Calu3 (cell line): ENCODE measurements around the gene RNFT2. TPM values are rescaled to one million over a fixed set of nuclear protein-coding genes. Genes with fewer than 3 reads are reported as not detected.

Experiments
- BruUV-seq: library from RNA; stranded (reverse); fragments of 400-500 nt; replicated peaks from 2 replicates; lab custom pipeline; 2021; lab: Mats Ljungman, UMichigan
- CTCF ChIA-PET: fragments of 300-600 bp; sonication (Branson Sonifier 250); formaldehyde crosslinking; loops from one replicate; lab custom pipeline; 2022; ENCODE audit warnings: antibody characterized with exemption; lab: Charles Lee
- DNase-seq: peaks from one replicate; pipeline ENCODE4 v3.0.0; 2022
- H3K27ac Mint-ChIP-seq: one replicate; pipeline ENCODE4 v1.8.0; 2022; ENCODE audit warnings: mixed read lengths; ENCODE audit not compliant: unreplicated experiment
- H3K27me3 Mint-ChIP-seq: one replicate; pipeline ENCODE4 v1.8.0; 2022; ENCODE audit warnings: mixed read lengths; ENCODE audit not compliant: unreplicated experiment
- H3K36me3 Mint-ChIP-seq: one replicate; pipeline ENCODE4 v1.8.0; 2022; ENCODE audit warnings: mild to moderate bottlenecking, moderate library complexity, mixed read lengths; ENCODE audit not compliant: insufficient read depth, unreplicated experiment
- H3K4me1 Mint-ChIP-seq: one replicate; pipeline ENCODE4 v1.8.0; 2022; ENCODE audit warnings: mild to moderate bottlenecking, low read depth, mixed read lengths; ENCODE audit not compliant: unreplicated experiment
- H3K4me3 Mint-ChIP-seq: one replicate; pipeline ENCODE4 v1.8.0; 2022; ENCODE audit warnings: mild to moderate bottlenecking, low read depth, moderate library complexity, mixed read lengths; ENCODE audit not compliant: unreplicated experiment
- H3K9me3 Mint-ChIP-seq: one replicate; pipeline ENCODE4 v1.8.0; 2022; ENCODE audit warnings: low read depth, mixed read lengths; ENCODE audit not compliant: unreplicated experiment
- intact Hi-C: fragments of 100-400 bp; cut with micrococcal nuclease; formaldehyde crosslinking; loops from one replicate; pipeline ENCODE4 v1.10.0; 2022; ENCODE audit not compliant: unreplicated experiment
- total RNA-seq: library from RNA; stranded (reverse); gene quantifications from 2 replicates; pipeline ENCODE4 v1.2.3, GENCODE V29; 2022
- TF ChIP-seq, protein P1 (sequence below): fragments of 200-600 bp; IDR thresholded peaks from one replicate; pipeline ENCODE4 v1.8.0; 2022; ENCODE audit warnings: antibody characterized with exemption; ENCODE audit not compliant: unreplicated experiment

Gene RNFT2
- total RNA-seq, 1 experiment from 2014 or later: 32.0 TPM

GRCh38 chr12:116790066-116790465, 52.0 kb downstream of the RNFT2 start:
- Mint-ChIP-seq H3K27me3 (no peaks in the 10 kb centered on the region), H3K4me1 (no peaks in the 10 kb centered on the region), H3K27ac (no peak overlapping the region), H3K36me3 (no peaks in the 10 kb centered on the region), H3K4me3 (no peak overlapping the region), H3K9me3 (no peaks in the 10 kb centered on the region)
- TF ChIP-seq, protein P1, sequence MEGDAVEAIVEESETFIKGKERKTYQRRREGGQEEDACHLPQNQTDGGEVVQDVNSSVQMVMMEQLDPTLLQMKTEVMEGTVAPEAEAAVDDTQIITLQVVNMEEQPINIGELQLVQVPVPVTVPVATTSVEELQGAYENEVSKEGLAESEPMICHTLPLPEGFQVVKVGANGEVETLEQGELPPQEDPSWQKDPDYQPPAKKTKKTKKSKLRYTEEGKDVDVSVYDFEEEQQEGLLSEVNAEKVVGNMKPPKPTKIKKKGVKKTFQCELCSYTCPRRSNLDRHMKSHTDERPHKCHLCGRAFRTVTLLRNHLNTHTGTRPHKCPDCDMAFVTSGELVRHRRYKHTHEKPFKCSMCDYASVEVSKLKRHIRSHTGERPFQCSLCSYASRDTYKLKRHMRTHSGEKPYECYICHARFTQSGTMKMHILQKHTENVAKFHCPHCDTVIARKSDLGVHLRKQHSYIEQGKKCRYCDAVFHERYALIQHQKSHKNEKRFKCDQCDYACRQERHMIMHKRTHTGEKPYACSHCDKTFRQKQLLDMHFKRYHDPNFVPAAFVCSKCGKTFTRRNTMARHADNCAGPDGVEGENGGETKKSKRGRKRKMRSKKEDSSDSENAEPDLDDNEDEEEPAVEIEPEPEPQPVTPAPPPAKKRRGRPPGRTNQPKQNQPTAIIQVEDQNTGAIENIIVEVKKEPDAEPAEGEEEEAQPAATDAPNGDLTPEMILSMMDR: no peak
- intact Hi-C loops: no loop called here
- no TSS peak for BruUV-seq
- CTCF ChIA-PET: no interaction called here
- DNase-seq: no peak

DNA sequence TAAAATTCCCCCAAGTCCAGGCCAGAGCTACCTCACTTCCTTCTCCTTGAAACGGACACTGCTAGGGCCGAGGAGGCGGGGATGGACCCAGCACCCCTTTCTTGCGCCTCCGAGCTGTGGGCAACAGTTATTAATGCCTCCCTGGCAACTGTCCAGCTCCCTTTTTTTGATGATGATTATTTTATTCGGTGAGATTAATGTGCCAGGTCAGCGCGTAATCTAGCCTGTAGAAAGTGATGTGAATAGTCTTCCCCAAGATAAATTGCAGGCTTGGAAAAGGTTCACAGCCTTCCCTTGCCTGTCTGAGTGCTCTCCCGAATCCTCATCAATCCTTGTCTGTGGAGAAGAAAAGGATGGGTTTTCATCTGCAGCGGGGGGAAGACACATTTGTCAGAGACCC, 54.3 kb downstream of the RNFT2 start:
- Mint-ChIP-seq H3K27me3 (no peaks in the 10 kb centered on the region), H3K4me1 (no peaks in the 10 kb centered on the region), H3K27ac (no peak overlapping the region), H3K4me3 (no peak overlapping the region), H3K36me3 (no peaks in the 10 kb centered on the region), H3K9me3 (no peaks in the 10 kb centered on the region)
- CTCF ChIA-PET: no interaction called here
- DNase-seq: no peak
- intact Hi-C loops: no loop called here
- BruUV-seq: no TSS peak
- TF ChIP-seq, protein P1: no peak

DNA sequence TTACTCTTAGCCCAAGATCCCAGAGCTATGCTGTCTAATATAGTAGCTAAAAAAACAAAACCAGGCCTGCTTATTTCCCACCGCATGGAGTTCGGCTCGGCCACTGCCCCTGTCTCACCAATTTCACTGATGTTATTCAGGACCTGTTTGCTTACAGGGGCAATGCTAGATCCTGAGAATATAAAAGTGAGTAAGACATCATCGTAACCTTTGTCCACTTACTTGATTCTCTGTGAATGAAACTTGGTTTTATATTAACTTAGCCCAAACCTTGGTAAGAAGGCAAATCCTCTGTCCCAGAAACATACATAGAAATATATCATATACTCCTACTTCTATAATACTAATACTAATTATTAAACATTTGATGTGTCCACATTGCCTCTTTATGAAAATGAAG, 56.6 kb downstream of the RNFT2 start:
- intact Hi-C loops: no loop called here
- no peak for DNase-seq
- no peak overlapping the region for H3K4me3 Mint-ChIP-seq
- H3K9me3 Mint-ChIP-seq: no peaks in the 10 kb centered on the region
- H3K27me3 Mint-ChIP-seq: no peaks in the 10 kb centered on the region
- BruUV-seq: no TSS peak
- H3K27ac Mint-ChIP-seq: no peak overlapping the region
- H3K36me3 Mint-ChIP-seq: no peaks in the 10 kb centered on the region
- no peaks in the 10 kb centered on the region for H3K4me1 Mint-ChIP-seq
- CTCF ChIA-PET: no interaction called here
- TF ChIP-seq, protein P1: no peak

GRCh38 chr12:116797885-116798284, 59.8 kb downstream of the RNFT2 start:
- no peak overlapping the region for H3K4me3 Mint-ChIP-seq
- no peak for DNase-seq
- BruUV-seq: no TSS peak
- H3K9me3 Mint-ChIP-seq: no peaks in the 10 kb centered on the region
- TF ChIP-seq, protein P1: no peak
- intact Hi-C loops: no loop called here
- no peak overlapping the region for H3K27ac Mint-ChIP-seq
- H3K36me3 Mint-ChIP-seq: no peaks in the 10 kb centered on the region
- CTCF ChIA-PET: no interaction called here
- H3K27me3 Mint-ChIP-seq: no peaks in the 10 kb centered on the region
- H3K4me1 Mint-ChIP-seq: no peaks in the 10 kb centered on the region
